ENCODE data around the gene BICD1. TPM values are rescaled to one million over a fixed set of nuclear protein-coding genes. Genes with fewer than 3 reads are reported as not detected.

Gene BICD1
- total and polyA plus RNA-seq, 5 donors from 2014 or later: 8.0 to 23.6 (median 9.4) TPM

DNA sequence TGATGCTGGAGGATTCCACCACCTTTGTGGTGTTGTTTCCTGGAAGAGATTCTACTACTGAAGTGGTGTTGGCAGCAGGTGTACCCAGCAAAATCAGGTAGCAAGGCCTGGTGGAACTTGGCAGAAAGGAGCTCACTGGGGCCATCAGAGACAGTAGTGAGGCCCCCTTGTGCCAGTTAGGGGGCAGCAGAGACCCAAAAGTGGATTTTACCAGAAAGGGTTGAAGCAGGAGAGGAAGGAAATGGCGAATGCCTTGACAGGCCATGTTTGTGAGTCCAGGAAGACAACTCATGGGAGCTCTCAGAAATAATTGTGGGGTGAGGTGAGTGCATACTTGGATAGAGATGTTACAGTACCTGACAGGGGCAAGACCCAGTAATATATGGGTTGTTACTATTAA lies 155.0 kb downstream of the BICD1 start:
- Mint-ChIP-seq H3K4me3 (no peak overlapping the region), H3K36me3 (peaks cover 11% of the 10 kb centered on the region), H3K4me1 (peaks cover 7 to 16% (median 11%) of the 10 kb centered on the region in 4 donors), H3K9me3 (peaks cover 0 to 5% (median 0%) of the 10 kb centered on the region in 7 donors), H3K27me3 (no peaks in the 10 kb centered on the region), H3K27ac (no peak overlapping the region)
- no peak overlapping the region for H3K27ac ChIP-seq (ENCODE audit: insufficient read depth, low read length, poor library complexity, severe bottlenecking)
- H3K27me3 ChIP-seq (ENCODE audit: control insufficient read depth, insufficient read depth, low read length): no peaks in the 10 kb centered on the region
- H3K36me3 ChIP-seq (ENCODE audit: control insufficient read depth, insufficient read depth, low read length): no peaks in the 10 kb centered on the region
- no peak overlapping the region for H3K4me3 ChIP-seq (ENCODE audit: low read depth, low read length)
- H3K9me3 ChIP-seq (ENCODE audit: control insufficient read depth in 2 of 2, low read length in 2 of 2): peaks cover 0 to 4% of the 10 kb centered on the region in 2 experiments
- DNase-seq (peak in 1 of 3 donors; percentile 53), ATAC-seq (ENCODE audit: low read depth in 2 of 2) (no peak)
- H3K4me1 ChIP-seq (ENCODE audit: control insufficient read depth, insufficient read depth, low read length, poor library complexity, severe bottlenecking): no peaks in the 10 kb centered on the region

DNA sequence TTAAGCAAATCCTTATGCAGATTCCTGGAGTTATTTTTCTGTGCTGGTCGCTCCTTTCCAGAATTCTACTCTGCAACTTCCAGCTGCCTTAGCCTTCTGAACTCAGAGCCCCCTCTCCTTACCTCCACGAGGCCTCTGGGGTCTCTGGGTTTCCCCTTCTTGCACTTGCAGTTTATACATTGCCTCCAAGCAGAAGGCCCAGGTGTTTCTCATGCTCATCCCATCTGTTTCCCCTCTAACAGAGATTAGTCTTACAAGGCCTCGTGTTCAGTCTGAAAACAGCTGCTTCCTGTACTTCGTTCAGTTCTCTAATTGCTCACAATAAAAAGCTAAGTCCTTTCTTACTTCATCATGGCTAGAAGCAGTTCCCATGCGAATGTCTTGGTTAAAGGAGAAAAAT lies 158.3 kb downstream of the BICD1 start:
- Mint-ChIP-seq H3K9me3 (peaks cover 0 to 3% (median 0%) of the 10 kb centered on the region in 7 donors), H3K27me3 (no peaks in the 10 kb centered on the region), H3K4me1 (peaks cover 0 to 14% (median 4%) of the 10 kb centered on the region in 4 donors), H3K4me3 (no peak overlapping the region), H3K36me3 (peaks cover 3% of the 10 kb centered on the region), H3K27ac (no peak overlapping the region)
- Histone ChIP-seq H3K4me3 (ENCODE audit: low read depth, low read length) (no peak overlapping the region), H3K9me3 (ENCODE audit: control insufficient read depth in 2 of 2, low read length in 2 of 2) (no peaks in the 10 kb centered on the region), H3K36me3 (ENCODE audit: control insufficient read depth, insufficient read depth, low read length) (no peaks in the 10 kb centered on the region), H3K27ac (ENCODE audit: insufficient read depth, low read length, poor library complexity, severe bottlenecking) (no peak overlapping the region), H3K27me3 (ENCODE audit: control insufficient read depth, insufficient read depth, low read length) (no peaks in the 10 kb centered on the region), H3K4me1 (ENCODE audit: control insufficient read depth, insufficient read depth, low read length, poor library complexity, severe bottlenecking) (no peaks in the 10 kb centered on the region)
- DNase-seq (no peak), ATAC-seq (ENCODE audit: low read depth in 2 of 2) (no peak)

DNA sequence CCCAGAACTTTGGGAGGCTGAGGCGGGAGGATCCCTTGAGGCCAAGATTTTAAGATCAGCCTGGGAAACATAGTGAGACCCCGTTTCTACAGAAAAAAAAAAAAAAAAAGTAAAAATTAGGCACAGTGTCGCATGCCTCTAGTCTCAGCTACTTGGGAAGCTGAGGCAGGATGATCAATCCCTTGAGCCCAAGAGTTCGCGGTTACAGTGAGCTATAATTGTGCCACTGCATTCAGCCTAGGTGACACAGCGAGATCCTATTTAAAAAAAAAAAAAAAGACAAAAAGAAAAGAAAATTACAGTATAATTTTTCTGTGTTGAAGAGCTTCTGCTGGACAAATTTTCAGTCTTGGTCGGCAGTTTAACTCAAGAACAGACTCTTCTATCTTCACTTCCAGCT lies 158.8 kb downstream of the BICD1 start:
- Histone ChIP-seq H3K9me3 (ENCODE audit: control insufficient read depth in 2 of 2, low read length in 2 of 2) (no peaks in the 10 kb centered on the region), H3K4me3 (ENCODE audit: low read depth, low read length) (no peak overlapping the region), H3K36me3 (ENCODE audit: control insufficient read depth, insufficient read depth, low read length) (no peaks in the 10 kb centered on the region), H3K27me3 (ENCODE audit: control insufficient read depth, insufficient read depth, low read length) (no peaks in the 10 kb centered on the region), H3K4me1 (ENCODE audit: control insufficient read depth, insufficient read depth, low read length, poor library complexity, severe bottlenecking) (no peaks in the 10 kb centered on the region), H3K27ac (ENCODE audit: insufficient read depth, low read length, poor library complexity, severe bottlenecking) (no peak overlapping the region)
- no peak overlapping the region for H3K4me3 Mint-ChIP-seq
- DNase-seq (no peak), ATAC-seq (ENCODE audit: low read depth in 2 of 2) (no peak)
- H3K4me1 Mint-ChIP-seq: peaks cover 0 to 14% (median 4%) of the 10 kb centered on the region in 4 donors
- H3K27ac Mint-ChIP-seq: no peak overlapping the region
- peaks cover 0 to 3% (median 0%) of the 10 kb centered on the region in 7 donors for H3K9me3 Mint-ChIP-seq
- H3K27me3 Mint-ChIP-seq: no peaks in the 10 kb centered on the region
- no peaks in the 10 kb centered on the region for H3K36me3 Mint-ChIP-seq

DNA sequence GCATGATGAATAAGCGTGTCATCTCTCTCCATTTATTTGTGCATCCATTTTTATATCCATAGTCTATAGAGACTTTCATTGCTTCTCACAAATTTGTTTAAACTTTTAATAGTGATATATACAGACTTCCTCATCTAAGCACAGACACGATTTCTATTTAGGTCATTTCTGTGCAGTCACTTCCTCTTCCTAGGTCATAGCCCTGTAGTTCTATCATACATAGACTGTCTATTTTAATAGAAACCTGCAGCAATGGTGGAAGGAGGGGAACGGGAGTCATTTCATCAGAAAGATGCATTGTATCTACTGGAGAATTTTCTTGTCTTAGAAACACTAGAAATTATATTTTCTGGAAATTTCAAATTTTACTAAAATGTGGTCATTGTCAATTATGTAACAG lies 159.3 kb downstream of the BICD1 start:
- no peak overlapping the region for H3K27ac ChIP-seq (ENCODE audit: insufficient read depth, low read length, poor library complexity, severe bottlenecking)
- Mint-ChIP-seq H3K36me3 (no peaks in the 10 kb centered on the region), H3K27ac (no peak overlapping the region), H3K27me3 (no peaks in the 10 kb centered on the region), H3K4me1 (peaks cover 0 to 14% (median 4%) of the 10 kb centered on the region in 4 donors), H3K4me3 (no peak overlapping the region), H3K9me3 (peaks cover 0 to 3% (median 0%) of the 10 kb centered on the region in 7 donors)
- H3K4me1 ChIP-seq (ENCODE audit: control insufficient read depth, insufficient read depth, low read length, poor library complexity, severe bottlenecking): no peaks in the 10 kb centered on the region
- H3K36me3 ChIP-seq (ENCODE audit: control insufficient read depth, insufficient read depth, low read length): no peaks in the 10 kb centered on the region
- peak in 1 of 2 donors; percentile 31 for ATAC-seq (ENCODE audit: low read depth in 2 of 2)
- no peaks in the 10 kb centered on the region for H3K9me3 ChIP-seq (ENCODE audit: control insufficient read depth in 2 of 2, low read length in 2 of 2)
- H3K27me3 ChIP-seq (ENCODE audit: control insufficient read depth, insufficient read depth, low read length): no peaks in the 10 kb centered on the region
- DNase-seq: no peak
- no peak overlapping the region for H3K4me3 ChIP-seq (ENCODE audit: low read depth, low read length)

DNA sequence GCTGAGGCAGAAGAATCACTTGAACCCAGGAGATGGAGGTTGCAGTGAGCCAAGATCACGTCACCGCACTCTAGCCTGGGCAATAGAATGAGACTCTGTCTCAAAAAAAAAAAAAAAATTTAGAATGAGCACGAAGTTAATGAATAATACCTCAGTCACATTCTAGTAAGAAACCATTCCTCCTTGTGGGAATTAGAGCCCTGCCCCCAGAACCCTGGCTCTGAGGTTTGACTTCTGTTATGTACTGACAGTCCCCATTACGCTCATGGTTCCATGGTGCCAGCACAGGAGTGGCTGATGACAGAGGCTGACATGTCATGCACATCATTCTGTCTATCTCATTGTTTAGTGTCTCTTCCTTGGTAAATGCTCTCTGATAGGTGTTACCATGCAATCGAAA lies 160.1 kb downstream of the BICD1 start:
- no peak for DNase-seq
- Histone ChIP-seq H3K36me3 (ENCODE audit: control insufficient read depth, insufficient read depth, low read length) (no peaks in the 10 kb centered on the region), H3K27ac (ENCODE audit: insufficient read depth, low read length, poor library complexity, severe bottlenecking) (no peak overlapping the region), H3K9me3 (ENCODE audit: control insufficient read depth in 2 of 2, low read length in 2 of 2) (no peaks in the 10 kb centered on the region), H3K4me1 (ENCODE audit: control insufficient read depth, insufficient read depth, low read length, poor library complexity, severe bottlenecking) (no peaks in the 10 kb centered on the region), H3K4me3 (ENCODE audit: low read depth, low read length) (no peak overlapping the region), H3K27me3 (ENCODE audit: control insufficient read depth, insufficient read depth, low read length) (no peaks in the 10 kb centered on the region)
- Mint-ChIP-seq H3K4me3 (no peak overlapping the region), H3K36me3 (no peaks in the 10 kb centered on the region), H3K27ac (no peak overlapping the region), H3K4me1 (peaks cover 5 to 12% (median 10%) of the 10 kb centered on the region in 4 donors), H3K9me3 (peaks cover 0 to 3% (median 0%) of the 10 kb centered on the region in 7 donors), H3K27me3 (no peaks in the 10 kb centered on the region)
- no peak for ATAC-seq (ENCODE audit: low read depth in 2 of 2)

DNA sequence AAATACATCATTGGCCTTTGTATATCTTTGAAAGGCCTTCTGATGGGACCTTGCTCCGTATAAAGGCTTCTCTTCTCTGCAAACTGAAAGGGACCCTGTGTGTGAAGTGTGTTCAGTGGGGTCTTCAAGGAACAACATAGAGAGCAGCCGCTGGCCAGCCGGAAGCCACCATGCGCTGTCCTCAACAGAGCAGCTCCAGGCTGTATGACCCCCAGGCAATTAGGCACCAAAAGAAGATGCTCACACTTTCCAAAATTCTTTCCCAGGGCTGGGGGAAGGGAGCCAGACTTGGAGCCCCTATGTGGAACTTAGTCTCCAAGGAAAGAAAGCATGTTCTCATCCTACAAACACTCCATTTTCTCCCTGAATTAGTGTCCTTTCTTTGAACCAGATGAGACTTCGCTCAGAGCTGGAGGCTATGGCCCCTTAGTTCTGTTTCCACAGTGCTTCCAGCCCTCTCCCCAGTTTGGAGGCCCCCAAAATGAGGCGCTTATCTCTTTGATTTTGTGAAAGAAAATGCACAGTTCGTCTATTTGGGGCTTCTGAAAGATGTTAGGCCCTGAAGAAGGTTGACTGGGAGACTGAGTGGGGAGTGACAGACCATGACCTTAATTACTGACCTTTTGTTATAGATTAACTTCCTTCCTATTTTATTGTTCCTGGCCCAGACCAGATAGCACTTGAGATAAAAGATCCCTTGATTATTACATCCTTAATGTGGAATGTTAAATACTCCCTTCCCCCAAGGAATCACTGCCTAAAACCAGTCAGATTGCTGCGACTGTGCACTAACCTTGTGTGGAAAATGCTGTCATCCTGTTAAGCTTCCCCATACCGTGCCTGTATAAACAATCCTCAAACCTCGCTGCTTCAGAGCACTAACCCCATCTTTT lies 164.4 kb downstream of the BICD1 start:
- no peaks in the 10 kb centered on the region for H3K27me3 ChIP-seq (ENCODE audit: control insufficient read depth, insufficient read depth, low read length)
- no peaks in the 10 kb centered on the region for H3K9me3 ChIP-seq (ENCODE audit: control insufficient read depth in 2 of 2, low read length in 2 of 2)
- H3K4me1 ChIP-seq (ENCODE audit: control insufficient read depth, insufficient read depth, low read length, poor library complexity, severe bottlenecking): no peaks in the 10 kb centered on the region
- DNase-seq (no peak), ATAC-seq (ENCODE audit: low read depth in 2 of 2) (no peak)
- Mint-ChIP-seq H3K4me3 (no peak overlapping the region), H3K36me3 (no peaks in the 10 kb centered on the region), H3K4me1 (peaks cover 25 to 30% (median 27%) of the 10 kb centered on the region in 4 donors), H3K27me3 (no peaks in the 10 kb centered on the region), H3K9me3 (peaks cover 0 to 1% (median 0%) of the 10 kb centered on the region in 7 donors), H3K27ac (peak overlapping the region; percentile 31 to 92 (median 82))
- H3K4me3 ChIP-seq (ENCODE audit: low read depth, low read length): no peak overlapping the region
- H3K27ac ChIP-seq (ENCODE audit: insufficient read depth, low read length, poor library complexity, severe bottlenecking): no peak overlapping the region
- H3K36me3 ChIP-seq (ENCODE audit: control insufficient read depth, insufficient read depth, low read length): no peaks in the 10 kb centered on the region

DNA sequence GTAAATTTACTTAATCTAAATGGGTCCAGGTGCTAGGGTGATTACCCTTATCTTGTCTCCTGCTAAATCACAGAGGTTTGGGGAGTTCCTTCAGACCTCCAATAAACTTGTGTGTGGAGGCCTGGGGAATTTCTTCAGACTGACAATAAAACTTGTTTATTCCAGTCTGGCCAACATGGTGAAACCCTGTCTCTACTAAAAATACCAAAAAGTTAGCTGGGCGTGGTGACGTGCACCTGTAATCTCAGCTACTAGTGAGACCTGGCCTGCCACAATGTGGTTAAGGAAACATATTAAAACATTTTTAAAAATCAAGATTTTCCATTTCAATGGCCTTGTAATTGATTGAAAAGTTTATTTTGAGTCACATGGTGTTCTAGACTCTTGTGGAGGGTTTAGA lies 165.8 kb downstream of the BICD1 start:
- Mint-ChIP-seq H3K36me3 (no peaks in the 10 kb centered on the region), H3K4me1 (peaks cover 25 to 30% (median 27%) of the 10 kb centered on the region in 4 donors), H3K9me3 (peaks cover 0 to 1% (median 0%) of the 10 kb centered on the region in 7 donors), H3K27ac (peak overlapping the region; percentile 92 to 94 (median 92)), H3K27me3 (no peaks in the 10 kb centered on the region), H3K4me3 (peak overlapping the region in 2 of 4 donors; percentile 32 to 44)
- no peaks in the 10 kb centered on the region for H3K4me1 ChIP-seq (ENCODE audit: control insufficient read depth, insufficient read depth, low read length, poor library complexity, severe bottlenecking)
- DNase-seq (peak in 1 of 3 donors; percentile 0), ATAC-seq (ENCODE audit: low read depth in 2 of 2) (no peak)
- H3K9me3 ChIP-seq (ENCODE audit: control insufficient read depth in 2 of 2, low read length in 2 of 2): no peaks in the 10 kb centered on the region
- H3K36me3 ChIP-seq (ENCODE audit: control insufficient read depth, insufficient read depth, low read length): no peaks in the 10 kb centered on the region
- H3K4me3 ChIP-seq (ENCODE audit: low read depth, low read length): peak overlapping the region; percentile 21
- H3K27me3 ChIP-seq (ENCODE audit: control insufficient read depth, insufficient read depth, low read length): no peaks in the 10 kb centered on the region
- H3K27ac ChIP-seq (ENCODE audit: insufficient read depth, low read length, poor library complexity, severe bottlenecking): peak overlapping the region; percentile 20
